H1 (cell line): ENCODE measurements around the gene PELO. TPM values are rescaled to one million over a fixed set of nuclear protein-coding genes. Genes with fewer than 3 reads are reported as not detected.

ENCODE experiments used
- HDAC2 ChIP-seq, 2 experiments: fragments of 300-600 bp in 1 of 2; sonication (generic) in 1 of 2; IDR thresholded peaks; 2 replicates each; pipeline ENCODE4 v1.6.1; 2011 to 2012; ENCODE audit warnings: low read depth in 2 of 2, low read length in 2 of 2, mild to moderate bottlenecking in 2 of 2, moderate library complexity in 2 of 2, borderline replicate concordance in 1 of 2, inconsistent platforms in 1 of 2
- polyA plus RNA-seq, 7 experiments: library from polyadenylated mRNA; depleted of rRNA in 3 of 7; stranded (reverse) in 5 of 7; unstranded in 2 of 7; fragments of >200 nt in 5 of 7; fragments of 200-250 nt in 2 of 7; gene quantifications; 1 replicate in 5 of 7; 2 replicates in 1 of 7; 4 replicates in 1 of 7; pipeline versions ENCODE4 v1.2.1 to v1.2.3, GENCODE V29; 2011 to 2013; ENCODE audit warnings: missing spikeins in 2 of 7, mixed read lengths in 2 of 7
- total RNA-seq: library from RNA; stranded (reverse); fragmentation: NEBNext Ultra II Directional; extraction: Animal tissue kit (Norgen Biotek cat#: 25700); gene quantifications from 2 replicates; pipeline ENCODE4 v1.2.1, GENCODE V29; 2021

PELO gene
- total and polyA plus RNA-seq, 2 of the 8 experiments (the other 6 are each of a cell fraction or from before 2014, with no cell fraction given), result 10.8 to 18.5 TPM

DNA sequence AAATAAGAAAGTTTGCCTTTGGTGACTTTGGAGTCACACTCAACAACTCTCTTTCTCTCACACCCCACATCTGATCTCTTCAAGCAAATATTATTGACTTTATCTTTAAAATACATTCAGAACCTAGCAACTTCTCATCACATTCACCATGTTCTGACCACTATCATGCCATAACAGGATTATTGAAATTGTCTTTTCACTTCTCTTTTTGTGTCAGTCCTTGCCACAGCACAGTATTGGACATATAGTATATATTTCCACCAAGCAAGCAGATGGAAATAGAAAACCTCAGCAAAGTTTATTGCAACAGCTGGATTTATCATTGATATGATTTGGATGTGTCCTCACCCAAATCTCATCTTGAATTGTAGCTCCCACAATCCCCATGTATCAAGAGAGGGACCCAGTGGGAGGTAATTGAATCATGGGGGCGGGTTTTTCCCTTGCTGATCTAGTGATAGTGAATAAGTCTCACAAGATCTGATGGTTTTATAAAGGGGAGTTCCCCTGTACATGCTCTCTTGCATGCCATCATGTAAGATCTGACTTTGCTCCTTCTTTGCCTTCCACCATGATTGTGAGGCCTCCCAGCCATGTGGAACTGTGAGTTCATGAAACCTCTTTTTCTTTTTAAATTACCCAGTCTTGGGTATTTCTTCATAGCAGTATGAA is 26.9 kb upstream of the PELO start (continued):
- no peak for TF ChIP-seq HDAC2 (IDR thresholded peaks at IDR 0.05; ENCODE audit: borderline replicate concordance in 1 of 2, low read depth in 2 of 2, low read length in 2 of 2)
